ENCODE results near the gene CREBBP.

- TF ChIP-seq EP300 (IDR thresholded peaks at IDR 0.05; ENCODE audit: borderline replicate concordance), result no peak
- TF ChIP-seq REST (IDR thresholded peaks at IDR 0.05; ENCODE audit: low read depth), result no peak
- no peak for TF ChIP-seq CREB1 (IDR thresholded peaks at IDR 0.05; ENCODE audit: low read depth)
- no peak for TF ChIP-seq RAD21 (IDR thresholded peaks at IDR 0.05; ENCODE audit: low read depth)
- no peak for TF ChIP-seq MAX (IDR thresholded peaks at IDR 0.05)
- TF ChIP-seq YY1 (IDR thresholded peaks at IDR 0.05; ENCODE audit: low read depth), result no peak
- no peak for TF ChIP-seq CEBPB (IDR thresholded peaks at IDR 0.05)
- no peak for TF ChIP-seq TAF1 (IDR thresholded peaks at IDR 0.05; ENCODE audit: low read depth)
- no peak for TF ChIP-seq USF1 (IDR thresholded peaks at IDR 0.05)
- TF ChIP-seq TEAD4 (IDR thresholded peaks at IDR 0.05), result no peak
- no peak for TF ChIP-seq EGR1 (IDR thresholded peaks at IDR 0.05)
Measured at GRCh38 chr16:3789375-3790099, 91.0 kb downstream of the CREBBP start.

Measured in Ishikawa (cell line).